Measurements from ENCODE around the gene TIGD4. TPM values are rescaled to one million over a fixed set of nuclear protein-coding genes. Genes with fewer than 3 reads are reported as not detected.
A peak's percentile ranks its signal among the peaks of the same experiment; 100 is the strongest.

The TIGD4 gene
- total and polyA plus RNA-seq, 4 donors: 0.02 to 0.42 (median 0.23) TPM

DNA sequence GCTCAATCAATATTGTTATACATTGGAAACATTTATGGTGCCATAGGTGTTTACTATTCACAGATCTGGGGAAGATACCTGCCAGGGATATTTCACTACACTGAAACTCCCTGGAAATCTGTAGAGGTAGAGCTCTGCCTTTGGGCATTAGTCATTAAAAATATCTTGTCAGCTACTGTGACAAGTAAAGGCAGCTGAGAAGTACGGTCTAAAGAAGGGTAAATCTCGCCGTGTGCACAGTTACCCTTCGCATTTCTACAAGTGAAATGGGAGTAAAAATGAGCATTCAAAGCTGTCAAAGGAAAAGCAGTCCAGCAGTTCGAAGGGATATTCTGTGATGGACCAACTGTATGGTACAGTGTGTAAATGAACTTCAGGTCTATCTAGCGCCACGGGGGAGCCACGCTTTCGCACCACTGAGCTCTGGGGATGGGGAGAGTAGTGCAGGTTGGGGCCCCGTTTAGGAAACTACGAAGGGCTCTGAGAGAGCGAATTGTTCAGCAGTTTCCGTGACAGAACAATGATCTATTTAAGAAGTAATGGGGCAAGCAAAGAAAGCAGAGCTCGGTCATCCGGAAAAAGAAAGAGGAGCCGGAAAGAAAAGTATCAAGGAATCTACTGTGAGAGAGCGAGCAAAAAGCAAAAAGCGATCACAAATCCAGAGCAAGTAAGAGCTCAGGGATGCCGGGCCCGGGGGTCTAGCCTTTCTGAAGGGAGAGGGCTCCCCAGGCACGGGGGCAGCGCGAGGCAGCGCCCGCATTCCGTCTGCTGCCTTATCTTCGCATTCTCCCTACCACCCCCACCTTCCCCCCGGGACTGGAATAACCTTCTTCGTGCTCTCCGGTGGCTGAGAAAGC lies 646 bp downstream of the TIGD4 start:
- Histone ChIP-seq H3K27me3 (ENCODE audit: control insufficient read depth in 4 of 4, insufficient read depth in 4 of 4, low read length in 3 of 4) (no peaks in the 10 kb centered on the region), H3K9ac (ENCODE audit: low read depth in 1 of 2, low read length in 2 of 2) (peak overlapping the region; percentile 20 to 67), H3K4me1 (ENCODE audit: control insufficient read depth in 4 of 4, insufficient read depth in 4 of 4, low read length in 3 of 4) (peaks cover 1 to 23% (median 17%) of the 10 kb centered on the region in 4 donors), H3K27ac (ENCODE audit: low read depth in 1 of 2, low read length in 2 of 2) (peak overlapping the region; percentile 80 to 86), H3K36me3 (ENCODE audit: control insufficient read depth in 4 of 4, insufficient read depth in 3 of 4, low read depth in 1 of 4, low read length in 3 of 4) (no peaks in the 10 kb centered on the region), H3K9me3 (ENCODE audit: control insufficient read depth in 4 of 4, low read length in 3 of 4) (no peaks in the 10 kb centered on the region), H3K4me3 (ENCODE audit: low read depth in 1 of 3, low read length in 3 of 3) (peak overlapping the region; percentile 56 to 84 (median 80))
- WGBS: 3% methylated on average over 30 of the region's 30 CpGs
- TF ChIP-seq, protein P1, sequence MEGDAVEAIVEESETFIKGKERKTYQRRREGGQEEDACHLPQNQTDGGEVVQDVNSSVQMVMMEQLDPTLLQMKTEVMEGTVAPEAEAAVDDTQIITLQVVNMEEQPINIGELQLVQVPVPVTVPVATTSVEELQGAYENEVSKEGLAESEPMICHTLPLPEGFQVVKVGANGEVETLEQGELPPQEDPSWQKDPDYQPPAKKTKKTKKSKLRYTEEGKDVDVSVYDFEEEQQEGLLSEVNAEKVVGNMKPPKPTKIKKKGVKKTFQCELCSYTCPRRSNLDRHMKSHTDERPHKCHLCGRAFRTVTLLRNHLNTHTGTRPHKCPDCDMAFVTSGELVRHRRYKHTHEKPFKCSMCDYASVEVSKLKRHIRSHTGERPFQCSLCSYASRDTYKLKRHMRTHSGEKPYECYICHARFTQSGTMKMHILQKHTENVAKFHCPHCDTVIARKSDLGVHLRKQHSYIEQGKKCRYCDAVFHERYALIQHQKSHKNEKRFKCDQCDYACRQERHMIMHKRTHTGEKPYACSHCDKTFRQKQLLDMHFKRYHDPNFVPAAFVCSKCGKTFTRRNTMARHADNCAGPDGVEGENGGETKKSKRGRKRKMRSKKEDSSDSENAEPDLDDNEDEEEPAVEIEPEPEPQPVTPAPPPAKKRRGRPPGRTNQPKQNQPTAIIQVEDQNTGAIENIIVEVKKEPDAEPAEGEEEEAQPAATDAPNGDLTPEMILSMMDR (IDR thresholded peaks at IDR 0.05; ENCODE audit: low read depth, low read length, missing input control): no peak
- no peak for TF ChIP-seq NR2F2 (IDR thresholded peaks at IDR 0.05)
- TF ChIP-seq GABPA (IDR thresholded peaks at IDR 0.05 in 1 of 2, conservative IDR thresholded peaks at IDR 0.05 in 1 of 2): no peak
- no peak for TF ChIP-seq EGR1 (IDR thresholded peaks at IDR 0.05; ENCODE audit: low read depth in 2 of 2)
- TF ChIP-seq YY1 (IDR thresholded peaks at IDR 0.05): no peak
- no peak for DNase-seq (ENCODE audit: low spot score)

DNA sequence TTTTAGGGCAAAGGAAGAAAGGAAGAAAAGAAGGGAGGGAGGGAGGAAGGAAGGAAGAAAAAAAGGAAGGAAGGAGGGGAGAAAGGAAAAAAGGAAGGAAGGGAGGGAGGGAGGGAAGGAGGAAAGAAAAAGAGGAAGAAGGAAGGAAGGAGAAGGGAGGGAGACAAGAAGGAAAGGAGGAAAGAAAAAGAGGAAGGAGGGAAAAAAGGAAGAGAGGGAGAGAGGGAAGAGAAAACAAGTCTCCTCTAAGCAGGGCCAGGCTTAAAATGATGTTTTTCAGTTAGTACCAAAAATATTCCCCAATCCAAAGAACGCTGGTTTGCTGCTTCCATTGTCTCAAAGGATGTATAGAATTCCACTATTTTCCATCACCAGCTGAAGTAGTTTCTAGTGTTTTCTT lies 2.0 kb downstream of the TIGD4 start:
- Histone ChIP-seq H3K27me3 (ENCODE audit: control insufficient read depth in 4 of 4, insufficient read depth in 4 of 4, low read length in 3 of 4) (no peaks in the 10 kb centered on the region), H3K4me1 (ENCODE audit: control insufficient read depth in 4 of 4, insufficient read depth in 4 of 4, low read length in 3 of 4) (peaks cover 1 to 23% (median 17%) of the 10 kb centered on the region in 4 donors), H3K4me3 (ENCODE audit: low read depth in 1 of 3, low read length in 3 of 3) (no peak overlapping the region), H3K36me3 (ENCODE audit: control insufficient read depth in 4 of 4, insufficient read depth in 3 of 4, low read depth in 1 of 4, low read length in 3 of 4) (no peaks in the 10 kb centered on the region), H3K27ac (ENCODE audit: low read depth in 1 of 2, low read length in 2 of 2) (no peak overlapping the region), H3K9ac (ENCODE audit: low read depth in 1 of 2, low read length in 2 of 2) (no peak overlapping the region), H3K9me3 (ENCODE audit: control insufficient read depth in 4 of 4, low read length in 3 of 4) (no peaks in the 10 kb centered on the region)
- 94% methylated on average over 1 of the region's 1 CpG for WGBS
- TF ChIP-seq HNF4A (conservative IDR thresholded peaks at IDR 0.05) (no peak), SP1 (IDR thresholded peaks at IDR 0.05) (no peak), FOXA2 (IDR thresholded peaks at IDR 0.05) (no peak), RXRA (IDR thresholded peaks at IDR 0.05) (no peak), GABPA (IDR thresholded peaks at IDR 0.05 in 1 of 2, conservative IDR thresholded peaks at IDR 0.05 in 1 of 2) (no peak), NR2F2 (IDR thresholded peaks at IDR 0.05) (no peak), JUND (IDR thresholded peaks at IDR 0.05) (no peak), YY1 (IDR thresholded peaks at IDR 0.05) (no peak), HNF4G (IDR thresholded peaks at IDR 0.05) (no peak), TAF1 (conservative IDR thresholded peaks at IDR 0.05) (no peak), RAD21 (IDR thresholded peaks at IDR 0.05) (no peak), EGR1 (IDR thresholded peaks at IDR 0.05; ENCODE audit: low read depth in 2 of 2) (no peak)
- TF ChIP-seq, protein P1 (IDR thresholded peaks at IDR 0.05; ENCODE audit: low read depth, low read length, missing input control): no peak
- TF ChIP-seq, protein P2, sequence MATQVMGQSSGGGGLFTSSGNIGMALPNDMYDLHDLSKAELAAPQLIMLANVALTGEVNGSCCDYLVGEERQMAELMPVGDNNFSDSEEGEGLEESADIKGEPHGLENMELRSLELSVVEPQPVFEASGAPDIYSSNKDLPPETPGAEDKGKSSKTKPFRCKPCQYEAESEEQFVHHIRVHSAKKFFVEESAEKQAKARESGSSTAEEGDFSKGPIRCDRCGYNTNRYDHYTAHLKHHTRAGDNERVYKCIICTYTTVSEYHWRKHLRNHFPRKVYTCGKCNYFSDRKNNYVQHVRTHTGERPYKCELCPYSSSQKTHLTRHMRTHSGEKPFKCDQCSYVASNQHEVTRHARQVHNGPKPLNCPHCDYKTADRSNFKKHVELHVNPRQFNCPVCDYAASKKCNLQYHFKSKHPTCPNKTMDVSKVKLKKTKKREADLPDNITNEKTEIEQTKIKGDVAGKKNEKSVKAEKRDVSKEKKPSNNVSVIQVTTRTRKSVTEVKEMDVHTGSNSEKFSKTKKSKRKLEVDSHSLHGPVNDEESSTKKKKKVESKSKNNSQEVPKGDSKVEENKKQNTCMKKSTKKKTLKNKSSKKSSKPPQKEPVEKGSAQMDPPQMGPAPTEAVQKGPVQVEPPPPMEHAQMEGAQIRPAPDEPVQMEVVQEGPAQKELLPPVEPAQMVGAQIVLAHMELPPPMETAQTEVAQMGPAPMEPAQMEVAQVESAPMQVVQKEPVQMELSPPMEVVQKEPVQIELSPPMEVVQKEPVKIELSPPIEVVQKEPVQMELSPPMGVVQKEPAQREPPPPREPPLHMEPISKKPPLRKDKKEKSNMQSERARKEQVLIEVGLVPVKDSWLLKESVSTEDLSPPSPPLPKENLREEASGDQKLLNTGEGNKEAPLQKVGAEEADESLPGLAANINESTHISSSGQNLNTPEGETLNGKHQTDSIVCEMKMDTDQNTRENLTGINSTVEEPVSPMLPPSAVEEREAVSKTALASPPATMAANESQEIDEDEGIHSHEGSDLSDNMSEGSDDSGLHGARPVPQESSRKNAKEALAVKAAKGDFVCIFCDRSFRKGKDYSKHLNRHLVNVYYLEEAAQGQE (IDR thresholded peaks at IDR 0.05): no peak
- TF ChIP-seq, protein P3, sequence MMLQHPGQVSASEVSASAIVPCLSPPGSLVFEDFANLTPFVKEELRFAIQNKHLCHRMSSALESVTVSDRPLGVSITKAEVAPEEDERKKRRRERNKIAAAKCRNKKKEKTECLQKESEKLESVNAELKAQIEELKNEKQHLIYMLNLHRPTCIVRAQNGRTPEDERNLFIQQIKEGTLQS (IDR thresholded peaks at IDR 0.05): no peak
- TF ChIP-seq, protein P4, sequence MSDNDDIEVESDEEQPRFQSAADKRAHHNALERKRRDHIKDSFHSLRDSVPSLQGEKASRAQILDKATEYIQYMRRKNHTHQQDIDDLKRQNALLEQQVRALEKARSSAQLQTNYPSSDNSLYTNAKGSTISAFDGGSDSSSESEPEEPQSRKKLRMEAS (IDR thresholded peaks at IDR 0.05): no peak
- no peak for DNase-seq (ENCODE audit: low spot score)
